ENCODE results near the gene AZIN2.
"Not testable (repeated sequence)": the region's sequence is repeated elsewhere in the genome, so short reads cannot be mapped to it uniquely, and the experiment has no call there.

The AZIN2 gene

DNA sequence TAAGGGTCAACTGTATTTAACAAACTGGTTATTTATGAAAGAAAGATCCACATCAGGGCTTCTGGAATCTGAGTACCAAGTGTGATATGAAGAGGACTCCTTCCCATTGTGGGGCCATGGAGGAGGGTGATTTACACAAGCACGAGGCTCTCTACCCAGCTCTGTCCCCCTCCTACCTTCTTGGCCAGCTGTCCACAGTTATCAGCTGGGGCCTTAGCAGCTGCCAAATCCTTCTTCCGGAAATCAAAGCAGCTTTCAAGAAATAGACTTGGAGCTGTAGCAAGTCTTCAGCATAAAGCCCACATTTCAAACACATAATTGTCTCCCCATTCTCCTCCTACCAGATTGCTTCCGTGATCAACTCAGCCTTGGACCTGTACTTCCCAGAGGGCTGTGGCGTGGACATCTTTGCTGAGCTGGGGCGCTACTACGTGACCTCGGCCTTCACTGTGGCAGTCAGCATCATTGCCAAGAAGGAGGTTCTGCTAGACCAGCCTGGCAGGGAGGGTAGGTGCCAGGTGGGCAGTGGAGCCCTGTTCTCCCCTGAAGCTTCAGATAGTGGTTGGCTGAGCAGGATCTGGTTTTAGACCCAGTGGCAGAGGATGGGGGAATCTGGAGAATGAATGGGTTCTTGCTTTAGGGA, 15.5 kb downstream of the AZIN2 start:
- no peak for DNase-seq

DNA sequence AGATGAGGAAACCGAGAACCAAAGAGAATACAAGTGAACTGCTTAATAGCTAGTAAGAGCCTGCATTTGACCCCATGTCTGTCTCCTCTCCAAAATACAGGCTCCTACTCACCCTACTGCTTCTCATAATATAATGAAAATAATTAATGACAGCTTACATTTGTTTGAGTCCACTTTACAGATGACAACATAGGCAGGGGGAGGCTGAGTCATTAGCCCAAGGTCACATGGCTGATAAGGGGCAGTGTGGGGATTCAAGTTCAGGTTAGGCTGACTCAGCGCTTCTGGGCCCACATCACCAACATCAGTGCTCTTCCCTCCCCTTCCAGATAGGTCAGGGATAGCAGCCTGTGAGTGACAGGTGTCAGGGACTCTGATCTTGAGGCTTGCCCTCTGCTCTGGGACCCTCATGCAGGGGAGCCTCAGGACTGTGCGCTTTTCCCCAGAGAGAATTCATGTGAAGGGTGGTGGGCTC, 16.2 kb downstream of the AZIN2 start:
- no peak for DNase-seq

DNA sequence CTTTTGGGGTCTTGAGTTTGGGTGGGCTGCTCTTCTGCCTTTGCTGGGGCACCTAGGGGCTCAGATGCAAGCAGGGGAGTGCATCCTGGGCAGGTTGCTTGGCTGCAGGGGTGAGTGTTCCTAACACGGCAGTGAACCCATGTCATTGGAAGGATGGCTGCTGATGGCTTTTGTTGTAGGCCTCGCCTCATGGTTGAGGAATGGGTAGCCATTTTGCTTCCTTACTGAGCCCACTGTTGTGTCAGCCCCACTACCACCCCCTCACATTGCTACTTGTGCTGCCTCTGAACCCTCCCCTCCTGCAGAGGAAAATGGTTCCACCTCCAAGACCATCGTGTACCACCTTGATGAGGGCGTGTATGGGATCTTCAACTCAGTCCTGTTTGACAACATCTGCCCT, 16.8 kb downstream of the AZIN2 start:
- DNase-seq, result no peak

DNA sequence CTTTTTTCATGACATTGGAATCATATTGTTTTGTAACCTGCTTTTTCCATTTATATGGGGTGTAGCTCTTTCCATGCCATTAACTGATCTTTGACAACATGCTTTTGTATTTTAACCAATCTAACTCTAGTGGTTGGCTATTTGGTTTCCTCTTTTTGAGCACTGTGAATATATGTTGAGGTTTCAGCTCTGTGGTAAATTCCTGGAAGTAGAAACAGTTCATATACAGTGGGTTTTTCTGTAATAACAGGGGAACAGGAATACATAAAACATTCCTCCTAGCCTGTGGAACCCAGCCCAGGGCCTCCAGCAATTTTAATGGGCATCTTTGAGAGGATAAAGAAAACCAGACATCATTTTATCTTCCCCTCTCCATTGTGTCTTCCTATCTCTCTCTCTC, 17.4 kb downstream of the AZIN2 start:
- no peak for DNase-seq

DNA sequence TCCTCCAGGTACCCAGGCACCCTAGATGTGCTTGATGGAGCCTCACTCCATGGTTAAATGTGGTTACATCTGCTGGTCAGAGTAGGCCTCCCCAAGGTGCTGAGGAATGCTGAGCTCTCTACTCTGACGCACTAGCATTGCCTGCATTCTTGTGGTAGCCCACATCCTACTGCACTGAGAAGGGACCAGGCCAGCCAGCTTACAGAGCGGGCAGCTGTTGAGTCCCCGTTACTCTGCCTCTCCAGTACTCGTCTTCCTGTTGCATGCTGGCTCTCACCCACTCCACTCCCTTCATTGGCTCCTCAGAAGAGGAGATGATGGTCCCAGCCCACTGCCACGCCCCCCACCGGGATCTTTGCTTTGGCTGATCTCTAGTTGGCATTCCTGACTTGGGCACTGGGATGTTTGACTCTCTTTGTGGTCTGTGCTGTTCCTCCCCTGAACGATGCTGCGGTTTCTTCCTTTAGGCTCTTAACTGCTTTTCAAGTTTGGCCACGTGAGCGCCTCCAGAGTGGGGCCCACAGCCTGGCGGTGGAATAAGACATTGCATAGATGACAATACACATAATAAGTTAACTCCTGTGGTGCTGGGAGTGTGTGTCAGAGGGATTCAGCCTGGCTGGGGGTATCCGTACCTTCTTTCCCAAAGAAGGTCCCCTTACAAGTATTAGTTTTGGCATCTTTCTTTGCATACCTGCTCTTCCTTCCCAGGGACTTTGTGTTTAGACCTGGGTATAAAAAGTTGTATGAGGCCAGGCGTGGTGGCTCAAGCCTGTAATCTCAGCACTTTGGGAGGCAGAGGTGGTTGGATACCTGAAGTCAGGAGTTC, 18.6 kb downstream of the AZIN2 start:
- no peak for DNase-seq

DNA sequence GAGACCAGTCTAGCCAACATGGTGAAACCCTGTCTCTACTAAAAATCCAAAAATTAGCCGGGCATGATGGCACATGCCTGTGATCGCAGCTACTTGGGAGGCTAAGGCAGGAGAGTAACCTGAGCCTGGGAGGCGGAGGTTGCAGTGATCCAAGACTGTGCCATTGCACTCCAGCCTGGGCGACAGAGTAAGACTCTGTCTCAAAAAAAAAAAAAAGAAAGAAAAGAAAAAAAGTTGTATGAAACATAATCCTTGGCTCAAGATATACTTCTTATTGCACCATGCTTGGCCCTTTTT, 19.1 kb downstream of the AZIN2 start:
- not testable (repeated sequence) for DNase-seq

DNA sequence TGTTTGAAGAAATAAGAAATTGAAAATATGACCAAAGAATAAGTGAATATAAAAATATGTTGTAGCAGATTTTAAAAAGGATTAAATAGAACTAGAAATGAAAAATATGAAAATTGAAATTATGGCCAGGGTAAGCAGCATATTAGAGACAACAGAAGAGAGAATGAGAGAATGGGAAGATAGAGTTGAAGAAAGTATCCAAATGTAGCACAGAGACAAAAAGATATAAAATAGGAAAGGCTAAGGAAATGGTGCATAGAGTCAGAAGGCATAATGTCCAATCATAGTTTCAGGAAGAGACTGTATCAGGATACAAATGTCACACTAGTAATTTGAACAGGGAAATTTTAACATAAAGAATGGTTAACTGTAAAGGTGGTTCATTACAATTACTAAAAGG, 29.5 kb downstream of the AZIN2 start:
- no peak for DNase-seq

DNA sequence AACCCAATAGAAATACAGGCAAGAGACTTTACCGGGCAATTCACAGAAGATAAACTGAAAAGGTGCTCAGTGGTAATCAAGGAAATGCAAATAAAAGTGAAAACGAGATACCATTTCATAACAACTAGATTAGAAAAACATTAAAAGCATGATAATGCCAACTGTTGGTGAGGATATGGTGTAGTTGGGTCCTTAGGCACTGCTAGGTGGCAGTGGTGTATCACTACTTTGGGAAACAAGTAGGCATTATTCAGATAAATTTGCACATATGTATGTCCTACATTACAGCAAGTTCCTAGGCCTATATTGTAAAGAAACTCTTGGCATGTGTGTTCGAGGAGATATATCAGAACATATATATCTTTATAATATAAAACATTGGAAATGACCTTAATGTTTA, 31.0 kb downstream of the AZIN2 start:
- DNase-seq, result peak; percentile 50

DNA sequence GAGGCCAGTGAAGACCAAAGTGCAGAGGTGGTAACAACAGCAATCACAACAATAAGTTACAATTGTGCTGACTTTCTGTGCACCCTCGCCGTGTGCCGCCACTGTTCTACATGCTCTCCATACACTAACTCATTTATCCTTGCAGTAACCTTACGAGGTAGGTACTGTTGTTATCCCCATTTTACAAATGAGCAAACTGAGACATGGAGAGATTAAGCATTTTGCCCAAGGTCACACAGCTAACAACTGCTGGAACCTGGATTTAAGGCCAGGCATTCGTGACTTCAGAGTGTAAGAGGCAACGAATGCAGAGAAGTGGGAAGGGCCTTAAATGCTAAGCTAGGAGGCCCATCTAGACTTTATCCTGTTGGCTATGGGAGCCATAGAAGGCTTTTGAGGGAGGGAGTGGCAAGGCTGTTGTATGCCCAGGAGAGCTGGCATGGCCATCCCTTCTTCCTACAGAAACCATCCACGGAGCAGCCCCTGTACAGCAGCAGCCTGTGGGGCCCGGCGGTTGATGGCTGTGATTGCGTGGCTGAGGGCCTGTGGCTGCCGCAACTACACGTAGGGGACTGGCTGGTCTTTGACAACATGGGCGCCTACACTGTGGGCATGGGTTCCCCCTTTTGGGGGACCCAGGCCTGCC, 36.6 kb downstream of the AZIN2 start:
- no peak for DNase-seq

DNA sequence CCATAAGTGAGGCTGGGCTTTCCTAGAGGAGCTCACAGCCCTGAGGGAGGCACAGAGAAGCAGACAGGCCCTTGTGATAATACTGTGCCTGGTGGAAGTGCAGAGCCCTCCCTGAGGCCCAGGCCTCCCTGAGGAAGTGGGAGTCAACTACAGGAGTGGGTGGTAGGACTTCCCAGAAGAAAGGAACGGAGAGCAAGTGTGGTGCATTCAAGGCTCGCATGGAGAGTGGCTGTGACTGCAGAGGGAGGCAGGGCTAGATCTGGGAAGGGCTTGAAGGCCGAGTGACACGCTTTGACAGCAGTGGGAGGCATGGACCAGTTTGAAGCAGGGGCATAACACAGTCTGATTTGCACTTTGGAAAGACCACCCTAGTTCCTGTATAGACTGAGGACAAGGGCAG, 37.3 kb downstream of the AZIN2 start:
- DNase-seq, result no peak

DNA sequence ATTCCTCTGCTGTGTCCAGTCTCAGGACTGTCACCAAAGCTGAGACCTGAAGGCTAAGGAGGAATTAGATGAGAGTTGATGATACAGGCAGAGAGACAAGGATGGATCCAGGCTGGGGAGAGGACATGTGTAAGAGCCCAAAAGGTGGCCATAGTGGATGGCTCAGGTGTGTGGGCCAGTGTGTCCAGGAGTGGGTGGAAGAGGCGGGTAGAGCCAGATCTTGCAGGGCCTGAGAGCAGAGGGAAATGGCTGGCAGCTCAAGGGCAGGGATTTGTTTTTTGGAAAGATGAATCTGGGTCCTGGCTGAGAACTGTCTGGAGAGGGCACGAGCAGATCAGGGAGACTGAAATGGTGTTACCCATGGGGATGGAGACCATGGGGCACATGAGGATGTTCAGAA, 38.1 kb downstream of the AZIN2 start:
- no peak for DNase-seq

DNA sequence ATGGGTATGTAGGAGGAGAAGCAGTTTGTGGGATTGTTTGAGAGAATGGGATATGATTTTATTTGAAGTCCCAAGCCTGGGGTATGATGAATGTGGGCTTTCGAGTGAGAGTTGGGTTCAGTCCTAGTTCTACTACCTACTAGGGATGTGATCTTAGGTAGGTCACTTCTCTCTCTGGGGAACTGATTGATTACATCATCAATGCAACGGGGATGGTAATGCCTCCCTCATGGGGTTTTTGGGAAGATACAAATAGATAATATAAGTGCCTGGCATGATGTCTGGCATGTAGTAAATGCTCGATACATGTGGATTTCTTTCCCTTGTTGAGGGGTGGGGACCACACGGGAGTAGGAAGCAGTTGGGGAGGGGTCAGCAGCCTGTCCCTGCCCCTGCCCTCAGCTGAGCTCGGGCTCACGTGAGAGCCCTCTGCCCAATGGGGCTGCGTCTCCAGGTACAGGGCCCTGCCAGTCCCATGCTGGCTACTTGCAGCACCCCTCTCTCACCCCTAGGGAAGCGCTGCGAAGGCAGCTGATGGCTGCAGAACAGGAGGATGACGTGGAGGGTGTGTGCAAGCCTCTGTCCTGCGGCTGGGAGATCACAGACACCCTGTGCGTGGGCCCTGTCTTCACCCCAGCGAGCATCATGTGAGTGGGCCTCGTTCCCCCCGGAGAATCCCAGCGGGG, 38.7 kb downstream of the AZIN2 start:
- peak; percentile 21 for DNase-seq

DNA sequence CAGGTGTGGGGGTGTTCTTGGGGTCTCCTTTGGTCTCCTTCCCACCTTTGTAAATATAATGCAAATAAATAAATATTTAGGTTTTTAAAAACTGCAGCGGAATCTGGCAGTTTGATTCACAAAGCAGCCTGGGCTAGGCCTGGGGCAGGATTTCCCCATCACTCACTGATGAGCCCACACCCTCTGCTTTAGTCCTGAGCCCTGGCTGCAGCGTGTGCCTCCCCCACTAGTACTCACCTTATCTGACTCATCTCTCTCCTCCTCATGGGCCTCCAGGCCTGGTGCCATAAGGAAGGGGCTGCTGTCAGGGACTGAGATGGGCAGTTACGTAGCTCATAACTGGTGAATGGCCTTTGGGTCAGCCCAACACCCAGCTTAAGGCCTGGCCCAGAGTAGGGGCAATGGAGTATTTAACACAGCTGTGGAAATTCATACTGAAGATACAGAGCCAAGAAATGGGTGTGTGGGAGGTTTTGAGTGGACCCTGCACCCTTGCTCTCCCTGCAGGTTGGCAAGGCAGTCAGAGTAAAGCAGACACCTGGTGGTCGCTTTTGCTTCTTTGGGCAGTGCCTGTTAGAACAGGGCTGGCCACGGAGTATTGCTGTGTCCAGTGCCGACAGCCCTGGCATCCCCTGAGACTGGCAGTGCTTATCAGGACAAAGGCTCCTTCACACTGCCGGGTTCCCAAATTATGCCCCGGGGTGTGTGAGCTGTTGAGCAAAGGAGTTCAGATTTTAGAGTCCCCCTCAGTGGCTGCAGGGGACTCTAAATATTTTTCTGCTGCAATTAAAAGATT, 39.7 kb downstream of the AZIN2 start:
- DNase-seq, result no peak

DNA sequence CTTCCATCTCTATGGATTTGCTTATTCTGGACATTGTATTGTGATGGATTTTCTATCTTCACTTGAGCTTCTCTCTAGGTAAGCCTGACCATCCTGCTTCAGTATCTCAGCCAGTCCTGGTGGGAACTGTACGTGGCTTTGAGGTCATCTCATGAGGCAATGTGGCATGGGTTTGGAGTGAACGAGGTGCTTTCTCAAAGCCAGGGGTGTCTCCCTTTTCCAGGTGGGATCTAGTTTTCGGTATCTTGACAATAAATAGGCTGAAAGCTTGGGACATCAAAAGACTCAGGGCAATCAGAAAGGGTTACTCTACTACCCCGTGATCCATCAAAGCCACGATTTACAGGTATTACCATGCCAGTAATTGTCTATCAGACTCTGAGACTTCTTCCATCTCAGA, 40.8 kb downstream of the AZIN2 start:
- DNase-seq, result no peak

DNA sequence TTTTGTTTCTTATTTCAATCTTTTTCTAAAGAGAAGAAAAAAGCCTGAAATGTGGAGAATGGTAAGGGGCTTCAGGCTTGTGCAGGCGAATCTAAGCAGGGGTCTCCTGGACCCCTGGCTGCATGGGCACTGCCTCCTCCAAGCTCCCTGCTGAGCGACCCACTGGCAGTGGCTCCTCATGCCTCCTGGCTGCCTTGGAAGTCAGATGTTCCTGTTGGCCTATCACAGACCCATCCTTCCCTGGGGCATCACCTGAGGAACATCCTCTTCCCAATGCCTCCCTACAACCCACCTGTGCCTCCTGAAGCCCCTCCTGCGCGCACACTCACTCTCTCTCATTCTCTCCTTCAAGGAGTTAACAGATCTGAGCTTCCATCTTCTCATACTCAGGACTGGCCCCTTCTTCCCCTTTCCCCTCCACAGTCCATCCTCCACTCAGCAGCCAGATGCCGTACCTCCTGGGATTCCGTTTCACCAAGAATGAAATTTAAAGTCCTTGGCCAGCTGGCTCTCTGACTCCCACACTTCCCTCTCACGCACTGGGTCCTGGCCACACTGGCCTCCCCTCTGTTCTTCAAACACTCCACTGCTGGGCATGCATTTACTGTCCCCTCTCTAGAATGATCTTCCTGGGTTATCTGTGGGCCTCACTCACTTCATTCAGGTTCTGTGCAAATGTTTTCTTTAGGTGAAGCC, 41.7 kb downstream of the AZIN2 start:
- DNase-seq, result no peak

DNA sequence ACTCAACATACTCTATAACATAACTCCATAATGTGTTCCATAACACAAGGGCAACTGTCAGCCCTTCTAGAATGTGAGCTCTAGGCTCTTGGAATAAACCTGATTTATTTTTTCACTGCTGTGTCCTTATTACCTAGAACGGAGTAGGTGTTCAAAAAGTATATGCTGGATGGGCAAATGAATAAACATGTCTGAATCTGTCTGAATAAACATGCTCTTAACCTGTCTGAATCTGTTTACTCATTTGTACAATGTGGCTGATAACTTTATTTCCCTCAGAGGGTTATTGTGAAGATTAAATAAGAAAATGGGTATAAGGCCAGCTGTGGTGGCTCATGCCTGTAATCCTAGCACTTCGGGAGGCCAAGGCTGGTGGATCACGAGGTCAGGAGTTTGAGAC, 42.3 kb downstream of the AZIN2 start:
- DNase-seq, result no peak

DNA sequence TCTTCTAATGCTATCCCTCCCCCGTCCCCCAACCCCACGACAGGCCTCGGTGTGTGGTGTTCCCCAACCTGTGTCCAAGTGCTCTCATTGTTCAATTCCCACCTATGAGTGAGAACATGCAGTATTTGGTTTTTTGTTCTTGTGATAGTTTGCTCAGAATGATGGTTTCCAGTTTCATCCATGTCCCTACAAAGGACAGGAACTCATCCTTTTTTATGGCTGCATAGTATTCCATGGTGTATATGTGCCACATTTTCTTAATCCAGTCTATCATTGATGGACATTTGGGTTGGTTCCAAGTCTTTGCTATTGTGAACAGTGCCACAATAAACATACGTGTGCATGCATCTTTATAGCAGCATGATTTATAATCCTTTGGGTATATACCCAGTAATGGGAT, 43.7 kb downstream of the AZIN2 start:
- not testable (repeated sequence) for DNase-seq

DNA sequence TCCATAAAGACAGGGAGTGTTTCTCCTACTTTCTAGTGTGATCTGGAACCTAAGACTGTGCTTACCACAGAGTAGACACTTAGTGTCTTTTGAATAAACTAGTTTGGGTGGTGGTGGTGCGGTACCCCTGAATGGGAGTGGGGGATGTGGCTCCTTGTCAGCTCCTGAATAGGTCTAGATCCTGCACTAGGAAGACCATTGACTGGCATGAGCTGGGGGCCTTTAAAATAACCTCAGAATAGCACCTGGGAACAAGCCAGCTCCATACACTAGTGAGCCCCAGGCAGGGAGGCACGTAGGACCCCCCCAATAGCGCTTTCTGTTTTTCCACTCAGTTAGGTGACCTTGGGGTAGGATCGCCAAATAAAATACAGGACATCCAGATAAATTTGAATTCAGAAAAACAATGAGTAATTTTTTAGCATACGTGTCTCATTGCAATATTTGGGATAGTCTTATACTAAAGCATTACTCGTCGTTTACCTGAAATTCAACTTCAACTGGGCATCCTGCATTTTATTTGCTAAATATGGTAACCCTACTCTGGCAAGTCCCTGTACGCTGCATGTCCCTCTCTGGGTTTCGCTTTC, 45.6 kb downstream of the AZIN2 start:
- no peak for DNase-seq

DNA sequence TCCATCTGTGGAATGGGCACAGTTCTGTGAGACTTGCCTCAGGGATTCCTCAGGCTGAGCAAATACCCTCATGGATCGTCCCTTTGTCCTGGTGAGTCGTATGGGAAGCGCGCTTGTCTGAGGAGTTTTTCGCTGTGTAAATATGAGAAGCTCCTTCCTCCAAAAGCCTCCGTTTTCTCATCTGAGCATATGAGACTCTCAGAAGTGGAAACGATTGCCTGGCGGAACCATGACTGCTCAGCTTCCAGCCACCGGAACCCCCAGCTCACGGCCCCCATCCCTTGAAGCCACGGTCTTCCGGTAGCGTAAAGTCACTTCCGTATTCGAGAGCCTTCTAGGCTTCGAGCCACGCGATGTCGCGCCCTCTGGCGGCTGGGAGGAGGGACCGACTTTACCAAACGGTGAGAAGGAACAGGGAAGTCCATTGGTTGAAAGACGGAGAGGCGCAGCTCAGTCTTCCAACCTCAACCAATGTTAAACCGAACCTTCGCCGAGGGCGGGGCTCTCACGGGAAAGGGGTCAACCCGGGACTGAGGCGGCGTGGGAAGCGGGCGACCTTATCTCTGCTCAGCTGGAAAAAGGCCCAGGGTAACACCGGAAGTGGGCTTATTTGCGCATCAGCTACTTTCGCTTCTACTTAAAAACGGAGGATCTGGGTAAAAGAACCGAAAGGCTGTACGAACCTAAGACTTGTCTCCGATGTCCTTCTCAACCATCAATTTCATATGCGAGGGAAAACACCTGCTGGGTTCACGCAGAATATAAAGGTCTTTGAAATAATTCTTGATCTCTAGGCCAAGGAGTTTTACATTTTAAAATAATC, 46.3 kb downstream of the AZIN2 start:
- DNase-seq, result peak; percentile 100

DNA sequence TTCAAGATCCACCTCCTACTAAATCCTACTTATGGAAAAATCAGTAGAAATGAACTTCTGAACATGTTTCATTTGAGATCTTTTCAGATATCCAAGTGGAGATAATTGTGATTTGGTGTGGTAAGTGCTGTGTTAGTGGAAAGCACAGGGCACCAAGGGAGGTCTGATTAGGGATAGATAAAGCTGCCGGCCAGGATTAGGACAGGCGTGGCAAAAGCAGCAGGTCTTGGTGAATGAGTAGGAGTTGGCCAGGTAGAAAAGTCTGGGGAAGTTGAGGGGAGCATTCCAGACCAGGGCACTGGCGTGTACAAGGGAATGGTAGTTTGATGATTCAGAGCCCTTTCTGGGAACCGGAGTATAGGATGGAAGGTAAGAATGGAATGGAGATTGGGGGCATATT, 47.8 kb downstream of the AZIN2 start:
- DNase-seq, result no peak

DNA sequence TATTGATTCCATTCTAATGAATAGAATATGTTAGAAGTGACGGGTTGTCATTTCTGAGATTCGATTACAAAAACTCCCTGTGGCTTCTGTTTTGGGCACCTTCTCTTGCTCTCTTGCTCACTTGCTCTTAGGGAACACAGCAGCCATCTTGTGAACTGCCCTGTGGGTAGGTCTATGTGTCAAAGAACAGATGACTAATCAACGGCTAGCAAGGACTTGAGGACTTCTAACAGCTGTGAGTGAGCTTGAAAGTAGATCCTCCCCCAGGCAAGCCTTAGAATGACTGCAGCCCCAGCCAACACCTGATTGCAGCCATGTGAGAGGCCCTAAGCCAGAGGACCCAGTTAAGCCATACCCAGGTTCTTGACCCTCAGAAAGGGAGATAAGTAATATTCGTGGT, 49.3 kb downstream of the AZIN2 start:
- DNase-seq, result peak; percentile 38

All from DMS53 (cell line).